GM19035 (cell line): Measurements from ENCODE around the gene RIPPLY3.

ENCODE experiments used
- ATAC-seq: cut with Tn5 transposase; IDR thresholded peaks from one replicate; pipeline ENCODE4 v1.9.1; 2021; ENCODE audit not compliant: unreplicated experiment

The RIPPLY3 gene

GRCh38 chr21:37058261-37058660 lies 51.8 kb downstream of the RIPPLY3 start:
- no peak for ATAC-seq

- no peak for ATAC-seq
These were observed 52.7 kb downstream of the RIPPLY3 start for GRCh38 chr21:37059181-37059580.

- ATAC-seq, result no peak
These were observed 53.8 kb downstream of the RIPPLY3 start for GRCh38 chr21:37060296-37060695.

GRCh38 chr21:37061926-37062592 lies 55.6 kb downstream of the RIPPLY3 start:
- ATAC-seq, result no peak

DNA sequence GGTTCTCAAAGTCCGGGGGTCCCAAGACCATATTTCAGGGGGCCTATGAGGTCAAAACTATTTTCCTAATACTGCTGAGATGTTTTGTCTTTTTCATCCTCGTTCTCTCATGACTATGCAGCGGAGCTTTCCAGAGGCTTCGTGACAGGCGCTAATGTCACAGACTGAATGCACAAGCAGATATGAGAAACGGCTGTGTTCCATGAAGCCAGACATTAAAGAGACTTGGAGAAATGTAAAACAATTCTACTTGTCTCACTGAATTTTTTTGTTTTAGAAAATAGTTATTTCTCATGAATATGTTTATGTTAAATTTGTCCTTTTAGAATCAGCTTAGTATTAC lies 56.1 kb downstream of the RIPPLY3 start:
- ATAC-seq, result no peak

DNA sequence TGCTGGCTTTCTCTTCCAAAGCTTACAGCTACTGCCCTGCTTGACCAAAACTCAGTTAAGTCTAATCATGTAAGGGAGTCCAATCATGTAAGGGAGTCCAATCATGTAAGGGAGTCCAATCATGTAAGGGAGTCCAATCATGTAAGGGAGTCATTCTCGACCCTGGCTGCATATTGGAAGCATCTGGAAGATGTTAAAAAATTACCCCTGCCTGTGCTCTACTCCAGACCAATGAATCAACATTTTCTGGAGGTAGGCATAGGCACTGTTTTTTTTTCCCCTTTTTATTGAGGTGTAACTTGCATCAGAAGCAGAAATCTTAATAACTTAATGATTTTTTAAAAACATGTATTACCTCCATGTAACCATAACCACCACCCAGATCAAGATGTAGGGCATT lies 56.9 kb downstream of the RIPPLY3 start:
- ATAC-seq, result no peak

GRCh38 chr21:37064841-37065240 lies 58.3 kb downstream of the RIPPLY3 start:
- no peak for ATAC-seq

DNA sequence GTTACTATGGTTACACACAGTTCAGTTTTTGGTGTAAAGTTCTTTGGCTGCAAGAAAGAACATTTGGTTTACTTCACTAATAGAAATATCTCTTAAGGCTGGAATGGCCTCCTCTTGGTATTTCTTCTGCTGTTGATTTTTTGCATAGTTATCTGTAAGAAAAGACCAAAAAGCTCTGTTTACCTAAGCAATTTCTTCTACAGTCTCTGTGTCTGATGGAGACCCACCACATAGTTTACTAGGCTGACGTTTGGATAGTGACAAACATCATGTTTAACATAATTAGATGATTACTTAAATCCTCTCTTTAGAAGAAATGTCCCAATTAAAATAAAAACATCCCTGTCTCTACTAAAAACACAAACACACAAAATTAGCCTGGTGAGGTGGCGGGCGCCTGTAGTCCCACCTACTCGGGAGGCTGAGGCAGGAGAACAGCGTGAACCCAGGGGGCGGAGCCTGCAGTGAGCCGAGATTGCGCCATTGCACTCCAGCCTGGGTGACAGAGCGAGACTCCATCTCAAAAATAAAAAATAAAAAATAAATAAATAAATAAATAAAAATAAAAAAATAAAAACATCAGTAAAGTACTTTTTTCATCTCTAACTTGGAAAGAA lies 59.2 kb downstream of the RIPPLY3 start:
- ATAC-seq, result no peak
